ENCODE measurements around the gene FXYD7.

FXYD7 gene

DNA sequence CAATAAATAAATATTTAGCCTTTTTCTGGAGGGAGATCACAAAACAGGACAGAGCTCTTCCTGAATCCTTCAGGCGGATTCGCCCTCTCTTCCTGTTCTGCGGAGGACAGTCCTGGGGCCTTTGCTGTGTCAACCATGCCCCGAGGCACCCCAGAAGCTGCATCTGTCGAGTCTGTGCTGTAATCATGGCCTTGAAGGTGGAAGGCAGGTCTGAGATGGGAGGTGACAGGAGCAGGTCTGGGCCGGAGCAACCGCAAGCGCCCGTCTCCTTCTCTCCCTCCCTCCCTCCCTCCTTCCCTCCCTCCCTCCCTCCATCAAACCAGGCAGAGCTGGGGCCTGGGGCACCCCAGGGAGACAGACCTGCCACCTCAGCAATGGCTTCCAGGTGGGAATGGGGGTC lies 32.1 kb upstream of the FXYD7 start:
- DNase-seq (ENCODE audit: low spot score) = no peak

DNA sequence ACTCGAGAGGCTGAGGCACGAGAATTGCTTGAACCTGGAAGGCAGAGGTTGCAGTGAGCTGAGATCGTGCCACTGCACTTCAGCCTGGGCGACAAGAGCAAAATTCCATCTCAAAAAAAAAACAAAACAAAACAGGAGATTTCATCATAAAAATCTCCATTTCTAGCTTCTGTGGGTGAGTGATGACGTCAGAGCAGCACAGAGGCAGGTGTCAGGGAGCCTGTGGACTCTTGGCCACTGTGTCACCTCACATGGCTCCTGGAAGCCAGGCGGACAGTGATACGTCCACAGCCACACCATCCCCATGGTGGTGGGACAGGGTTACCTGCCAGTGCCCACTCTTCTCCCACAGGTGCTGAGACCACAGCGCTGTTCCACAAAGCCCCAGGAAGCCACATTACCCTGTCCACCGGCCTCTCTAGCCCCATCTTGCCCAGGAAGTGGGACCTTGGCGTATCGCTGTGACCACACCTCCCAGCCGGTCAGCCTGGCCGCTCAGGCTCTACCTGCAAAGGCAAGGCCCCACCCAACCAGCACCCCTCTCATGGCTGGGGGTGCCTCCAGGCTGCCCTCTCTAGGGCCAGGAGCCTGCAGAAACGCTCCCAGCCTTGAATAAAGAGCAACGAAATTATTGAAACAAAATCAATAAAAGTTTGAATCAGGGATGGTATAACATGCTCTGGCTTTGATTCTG lies 29.9 kb upstream of the FXYD7 start:
- no peak for DNase-seq (ENCODE audit: low spot score)

DNA sequence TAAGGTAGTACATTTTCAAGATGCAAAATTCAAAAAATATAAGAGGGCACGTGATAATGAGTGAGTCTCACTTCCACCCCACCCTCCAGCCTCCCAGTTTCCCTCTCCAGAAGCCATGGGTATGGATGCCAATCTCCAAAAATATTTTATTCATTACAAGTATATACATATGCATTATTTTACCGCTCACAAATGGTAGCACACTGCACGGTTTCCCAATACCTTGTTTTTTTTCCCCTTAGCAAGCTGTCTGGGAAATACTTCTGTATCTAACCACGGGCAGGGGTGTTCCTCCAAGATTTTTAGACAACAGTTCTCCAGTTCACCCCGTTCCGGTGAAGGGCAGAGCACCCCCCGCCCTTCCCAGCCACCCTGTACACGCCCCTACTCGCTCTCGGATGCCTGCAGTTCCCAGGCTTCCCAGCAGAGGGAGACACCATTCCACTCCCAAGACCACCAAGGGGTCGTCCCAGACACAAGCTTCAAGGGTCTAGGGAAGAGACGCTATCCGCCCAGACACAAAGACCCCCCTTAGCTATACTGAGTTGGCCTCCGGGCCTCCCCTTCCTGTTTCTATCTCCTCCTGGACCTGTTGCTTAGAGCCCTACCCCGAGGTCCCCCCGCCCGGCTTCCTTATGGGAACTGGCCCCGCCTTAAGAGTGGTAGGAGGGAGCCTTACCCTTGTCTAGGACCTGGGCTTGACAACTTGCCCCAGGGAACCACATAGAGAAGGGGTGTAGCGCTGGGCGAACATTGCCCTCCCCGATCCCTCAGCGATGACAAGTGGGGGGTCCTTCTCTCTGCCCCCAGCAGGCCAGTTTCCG lies 28.5 kb upstream of the FXYD7 start:
- peak; percentile 85 for DNase-seq (ENCODE audit: low spot score)

DNA sequence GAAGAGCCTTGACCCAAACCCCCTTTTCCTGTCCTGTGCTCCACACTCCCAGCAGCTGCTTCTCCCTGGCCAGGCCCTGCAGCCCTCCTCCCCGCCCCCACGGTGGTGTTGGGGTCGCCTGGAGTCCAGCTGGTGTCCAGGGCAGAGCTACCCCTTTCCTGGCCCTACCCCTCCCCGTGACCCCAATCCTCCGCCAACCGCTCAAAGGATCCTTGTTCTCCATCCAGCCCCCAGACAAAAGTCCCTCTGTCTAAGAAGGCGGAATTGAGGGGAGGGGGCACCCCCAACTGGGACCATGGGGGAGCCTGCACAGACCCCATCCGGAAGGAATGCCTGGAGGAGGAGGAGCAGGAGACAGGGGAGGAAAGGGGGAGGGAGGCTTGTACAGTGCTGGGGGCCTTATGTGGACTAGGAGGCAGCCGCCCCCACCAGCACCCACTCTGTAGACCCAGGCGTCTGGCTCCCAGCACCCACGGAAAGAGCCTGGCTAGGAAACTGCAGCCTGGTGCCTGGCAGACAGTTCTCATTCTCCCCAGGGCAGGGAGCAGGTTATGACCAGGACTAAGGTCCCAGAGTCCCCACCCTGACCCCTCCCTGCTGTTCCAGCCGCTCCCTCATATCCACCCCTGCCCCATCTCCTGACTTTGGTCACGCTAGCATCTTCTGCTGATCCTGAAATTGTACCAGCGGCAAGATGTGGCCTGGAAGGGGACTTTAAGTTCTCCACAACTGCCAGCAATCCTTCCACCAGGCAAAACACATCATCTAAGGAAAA lies 27.7 kb upstream of the FXYD7 start, which contains the start of gene FXYD3:
FXYD3 (plus strand) TSS at position 647 of the 775 bp plus-strand sequence. CDS start 3,554 bp downstream, outside the sequence.
- no peak for DNase-seq (ENCODE audit: low spot score)

DNA sequence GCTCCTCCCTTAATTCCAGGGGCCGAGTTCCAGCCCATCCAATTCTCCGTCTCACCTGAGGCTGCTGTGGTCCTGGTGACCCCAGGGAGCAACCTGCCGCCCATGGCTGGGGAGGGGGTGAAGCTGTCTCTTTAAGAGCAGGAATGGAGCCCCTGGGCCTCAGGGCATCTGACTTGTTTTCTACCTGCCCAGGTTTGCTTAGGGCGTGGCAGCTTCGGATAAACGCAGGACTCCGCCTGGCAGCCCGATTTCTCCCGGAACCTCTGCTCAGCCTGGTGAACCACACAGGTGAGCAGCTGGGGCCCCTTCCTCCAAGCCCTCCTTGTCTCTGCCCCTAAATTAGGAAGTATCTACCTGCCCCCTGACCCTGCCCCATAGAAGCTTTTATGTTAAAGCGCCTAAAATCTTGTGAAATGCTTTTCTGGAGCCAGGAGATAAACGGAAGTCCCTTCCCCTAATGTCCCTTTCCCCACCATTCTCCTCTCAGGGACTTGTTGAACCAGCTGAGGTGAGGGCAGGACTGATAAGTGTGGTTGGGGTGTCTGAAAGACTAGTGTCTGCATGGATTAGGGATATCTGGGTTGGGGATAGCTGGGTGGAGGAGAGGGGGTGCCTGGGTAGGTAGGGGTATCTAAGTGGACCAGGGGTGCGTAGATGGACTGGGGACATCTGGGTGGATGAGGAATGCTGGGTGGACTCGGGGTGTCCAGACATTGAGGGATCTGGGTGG lies 26.8 kb upstream of the FXYD7 start:
- DNase-seq (ENCODE audit: low spot score) = no peak

DNA sequence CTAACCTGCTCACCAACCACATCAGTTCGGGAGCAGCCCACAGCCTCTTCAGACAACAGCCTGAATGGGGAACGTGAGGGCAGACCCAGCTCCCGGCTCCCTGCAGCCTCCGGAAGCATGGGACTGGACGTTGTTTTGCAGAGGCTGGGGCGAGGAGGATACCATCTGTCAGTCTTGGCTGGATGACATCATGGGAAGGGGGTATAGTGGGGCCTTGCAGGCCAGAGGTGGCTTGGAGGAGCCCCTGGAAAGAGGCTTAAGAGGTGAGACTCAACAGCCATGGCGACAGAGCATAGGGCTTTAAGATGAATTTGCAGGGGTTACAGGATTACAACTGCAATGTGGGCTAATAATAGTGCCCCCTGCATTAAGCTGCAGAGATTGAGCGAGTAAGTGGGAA lies 25.9 kb upstream of the FXYD7 start:
- no peak for DNase-seq (ENCODE audit: low spot score)

DNA sequence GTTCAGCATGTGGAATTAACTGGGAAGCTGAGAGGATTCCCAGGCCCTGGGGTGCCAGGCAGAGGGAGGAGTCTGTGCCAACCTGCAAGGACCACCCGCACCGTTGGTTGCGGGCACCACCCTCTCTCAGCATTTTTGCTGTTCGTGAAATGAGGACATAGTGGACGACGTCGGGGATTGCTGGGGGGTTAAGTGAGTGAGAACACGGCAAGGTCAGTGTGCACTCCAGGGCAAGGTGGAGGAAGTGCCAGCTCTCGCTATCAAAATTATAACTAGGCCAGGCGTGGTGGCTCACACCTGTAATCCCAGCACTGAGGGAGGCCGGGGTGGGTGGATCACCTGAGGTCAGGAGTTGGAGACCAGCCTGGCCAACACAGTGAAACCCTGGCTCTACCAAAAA lies 25.3 kb upstream of the FXYD7 start:
- no peak for DNase-seq (ENCODE audit: low spot score)

DNA sequence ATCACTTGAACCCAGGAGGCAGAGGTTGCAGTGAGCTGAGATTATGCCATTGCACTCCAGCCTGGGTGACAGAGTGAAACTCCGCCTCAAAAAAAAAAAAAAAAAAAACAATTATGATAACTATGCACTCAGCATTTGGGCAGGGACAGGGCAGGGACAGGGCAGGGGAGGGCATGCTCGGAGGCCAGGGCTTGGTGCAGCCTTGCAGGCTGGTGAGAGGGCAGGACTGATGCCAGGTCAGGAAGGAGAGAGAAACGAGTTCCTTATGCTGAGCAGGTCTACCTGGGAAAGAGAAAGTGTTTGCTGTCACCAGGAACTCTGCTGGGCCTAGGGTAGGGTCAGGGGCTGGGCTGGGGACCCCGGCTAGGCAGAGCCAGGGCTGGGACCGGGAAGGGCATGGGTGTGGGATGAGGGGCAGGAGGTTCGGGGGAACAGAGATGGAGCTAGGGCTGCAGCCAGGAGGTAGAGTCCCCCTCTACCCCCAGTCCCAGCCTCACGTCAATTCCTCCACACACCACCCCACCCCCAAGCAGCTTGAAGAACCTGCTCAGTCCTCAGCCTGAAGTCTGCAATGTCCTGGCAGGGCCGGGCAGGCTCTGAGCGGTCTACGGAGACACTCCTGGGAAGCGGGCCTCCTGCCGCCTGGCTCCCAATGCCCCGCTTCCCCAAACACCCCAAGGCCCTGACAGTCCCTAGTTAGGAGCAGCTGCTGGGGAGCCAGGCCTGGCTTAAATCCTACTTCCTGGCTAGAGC lies 24.6 kb upstream of the FXYD7 start:
- no peak for DNase-seq (ENCODE audit: low spot score)

DNA sequence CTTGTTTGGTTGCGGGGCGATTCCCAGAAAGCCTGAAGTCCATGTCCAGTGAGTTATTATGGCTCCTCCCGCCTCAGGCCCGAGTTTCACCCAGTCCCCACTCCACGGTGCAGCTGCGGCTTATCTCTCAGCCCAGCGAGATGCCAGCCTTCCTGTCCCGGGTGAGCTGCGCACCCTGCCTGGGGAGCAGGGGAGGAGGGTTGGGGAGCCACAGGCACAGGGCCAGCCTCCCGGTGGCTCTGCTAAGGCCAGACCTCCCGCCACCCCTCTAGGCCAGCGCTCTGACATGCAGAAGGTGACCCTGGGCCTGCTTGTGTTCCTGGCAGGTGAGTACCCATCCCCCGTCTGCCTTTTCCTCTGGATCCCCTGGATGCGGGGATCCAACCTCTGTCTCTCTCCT lies 24.0 kb upstream of the FXYD7 start:
- DNase-seq (ENCODE audit: low spot score) = no peak

DNA sequence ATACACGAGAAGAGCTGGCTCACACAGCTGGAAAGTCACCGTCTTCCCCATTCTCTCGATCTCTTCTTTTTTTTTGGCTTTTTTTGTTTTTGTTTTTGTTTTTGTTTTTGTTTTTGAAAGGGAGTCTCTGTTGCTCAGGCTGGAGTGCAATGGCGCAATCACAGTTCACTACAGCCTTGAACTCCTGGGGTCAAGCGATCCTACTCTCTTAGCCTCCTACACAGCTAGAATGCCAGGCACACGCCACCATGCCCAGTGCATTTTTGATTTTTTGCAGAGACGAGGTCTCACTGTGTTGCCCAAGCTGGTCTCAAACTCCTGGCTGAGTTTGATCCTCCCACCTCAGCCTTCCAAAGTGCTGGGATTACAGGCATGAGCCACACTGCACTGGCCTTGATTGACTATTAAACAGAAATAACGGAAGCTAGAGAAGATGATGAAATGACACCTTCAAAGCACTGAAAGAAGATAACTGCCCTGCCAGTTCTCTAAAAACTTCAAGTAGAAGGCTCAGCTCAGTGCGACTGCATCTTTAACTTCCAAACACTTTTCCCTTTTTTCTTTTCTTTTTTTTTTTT lies 23.4 kb upstream of the FXYD7 start:
- DNase-seq (ENCODE audit: low spot score) = no peak

DNA sequence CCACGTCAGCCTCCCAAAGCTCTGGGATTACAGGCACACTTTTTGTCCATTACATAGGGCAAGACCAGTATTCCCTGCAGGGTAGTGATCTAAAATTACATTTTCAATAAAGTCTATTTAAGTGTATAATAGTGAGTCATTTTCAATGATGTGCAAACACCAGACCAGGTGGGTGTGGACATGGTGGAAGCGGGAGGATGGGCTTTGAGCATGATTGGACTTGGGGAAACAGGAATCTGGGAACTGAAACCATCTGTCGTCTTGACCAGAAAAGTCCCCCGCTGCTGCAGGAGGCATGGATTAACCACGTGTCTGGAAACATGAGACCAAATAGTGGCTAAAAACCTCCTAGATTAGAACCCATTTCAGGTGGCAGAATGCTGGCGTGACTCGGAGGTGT lies 22.6 kb upstream of the FXYD7 start:
- DNase-seq (ENCODE audit: low spot score) = no peak

DNA sequence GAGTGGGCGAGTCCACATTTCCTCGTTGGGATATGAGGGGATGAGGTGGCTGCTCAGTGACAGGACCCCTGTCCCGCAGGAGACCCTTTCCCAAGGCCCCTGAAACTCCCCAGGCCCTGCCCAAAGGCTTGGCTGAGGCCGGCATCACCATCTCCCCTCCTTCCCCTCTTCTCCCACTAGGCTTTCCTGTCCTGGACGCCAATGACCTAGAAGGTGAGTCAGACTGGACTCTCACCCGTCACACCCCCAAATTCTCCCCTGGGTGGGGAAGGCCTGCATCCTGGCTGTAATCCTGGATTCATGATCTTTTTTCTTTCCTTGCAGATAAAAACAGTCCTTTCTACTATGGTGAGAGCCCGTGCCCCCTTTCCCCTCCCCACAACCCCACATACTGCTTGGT lies 22.2 kb upstream of the FXYD7 start:
- no peak for DNase-seq (ENCODE audit: low spot score)

DNA sequence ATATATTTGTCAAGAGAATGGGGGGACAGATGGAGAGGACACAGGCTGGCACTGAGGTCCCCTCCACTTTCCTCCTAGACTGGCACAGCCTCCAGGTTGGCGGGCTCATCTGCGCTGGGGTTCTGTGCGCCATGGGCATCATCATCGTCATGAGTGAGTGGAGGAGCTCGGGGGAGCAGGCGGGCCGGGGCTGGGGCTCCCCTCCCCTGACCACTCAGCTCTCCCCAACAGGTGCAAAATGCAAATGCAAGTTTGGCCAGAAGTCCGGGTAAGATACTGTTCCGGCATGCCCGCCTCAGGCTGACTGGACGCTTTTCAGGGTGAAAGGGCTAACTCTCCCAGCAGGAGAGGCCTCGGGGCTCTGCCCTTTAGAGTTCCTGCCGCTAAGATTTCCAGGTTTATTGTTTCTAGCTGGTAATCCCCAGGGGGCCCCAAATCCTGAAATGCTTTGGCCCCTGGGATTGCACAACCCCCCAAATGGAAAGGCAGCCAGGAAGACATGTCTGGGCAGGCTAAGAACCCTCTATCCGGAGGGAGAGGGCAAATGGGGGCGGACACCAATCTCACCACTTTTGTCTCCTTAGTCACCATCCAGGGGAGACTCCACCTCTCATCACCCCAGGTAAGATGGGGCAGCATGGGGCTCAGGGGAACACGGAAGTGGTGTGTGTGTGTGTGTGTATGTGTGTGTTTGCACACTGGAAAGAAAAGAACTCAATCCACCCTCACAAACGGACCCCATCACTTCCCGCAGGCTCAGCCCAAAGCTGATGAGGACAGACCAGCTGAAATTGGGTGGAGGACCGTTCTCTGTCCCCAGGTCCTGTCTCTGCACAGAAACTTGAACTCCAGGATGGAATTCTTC lies 20.1 kb upstream of the FXYD7 start:
- no peak for DNase-seq (ENCODE audit: low spot score)

DNA sequence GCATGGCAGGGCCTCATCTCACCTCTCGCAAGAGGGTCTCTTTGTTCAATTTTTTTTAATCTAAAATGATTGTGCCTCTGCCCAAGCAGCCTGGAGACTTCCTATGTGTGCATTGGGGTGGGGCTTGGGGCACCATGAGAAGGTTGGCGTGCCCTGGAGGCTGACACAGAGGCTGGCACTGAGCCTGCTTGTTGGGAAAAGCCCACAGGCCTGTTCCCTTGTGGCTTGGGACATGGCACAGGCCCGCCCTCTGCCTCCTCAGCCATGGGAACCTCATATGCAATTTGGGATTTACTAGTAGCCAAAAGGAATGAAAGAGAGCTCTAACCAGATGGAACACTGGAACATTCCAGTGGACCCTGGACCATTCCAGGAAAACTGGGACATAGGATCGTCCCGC lies 19.5 kb upstream of the FXYD7 start:
- DNase-seq (ENCODE audit: low spot score) = no peak

DNA sequence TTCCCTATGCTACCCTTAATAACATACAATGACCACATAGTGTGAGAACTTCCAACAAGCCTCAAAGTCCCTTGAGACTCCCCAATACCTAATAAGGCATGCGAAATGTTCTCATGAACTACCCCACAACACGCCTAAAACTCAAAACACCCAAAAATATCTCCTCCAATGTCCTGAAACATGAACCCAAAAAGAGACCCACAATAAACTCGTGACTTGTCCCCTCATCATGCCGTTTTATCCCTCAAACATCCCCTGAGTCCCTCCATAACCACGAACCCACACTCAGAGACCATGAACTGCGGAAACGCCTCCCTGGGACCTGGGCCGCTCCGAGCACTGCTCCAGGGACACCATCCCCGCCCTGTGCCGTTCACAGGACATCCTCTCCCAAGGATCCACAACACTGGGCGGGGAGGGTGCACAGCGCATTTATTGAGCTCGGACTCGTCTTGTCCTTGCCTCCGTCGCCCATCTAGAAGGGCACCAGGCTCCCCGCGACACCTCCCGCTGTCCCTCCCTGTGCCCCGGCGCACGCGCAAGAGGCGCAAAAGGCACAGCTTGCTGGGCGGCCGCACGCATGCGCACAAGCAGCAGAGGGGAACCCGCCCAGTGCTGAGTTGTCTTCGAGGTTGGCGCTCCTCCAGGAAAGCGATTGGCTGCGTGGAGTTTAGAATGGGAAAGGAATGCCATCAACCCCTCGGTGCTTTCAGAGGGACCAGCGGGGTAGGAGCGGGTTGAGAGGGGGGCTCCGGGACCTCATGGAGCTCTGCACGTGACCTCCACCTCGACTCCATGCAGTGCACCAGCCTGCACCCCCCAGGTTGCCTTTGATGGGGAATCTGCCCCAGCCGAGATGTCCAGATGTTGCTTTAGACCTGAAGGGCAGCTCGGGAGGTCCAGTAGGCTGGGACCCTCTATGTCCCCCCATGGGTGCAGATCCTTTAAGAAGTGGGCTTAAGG lies 18.7 kb upstream of the FXYD7 start:
- no peak for DNase-seq (ENCODE audit: low spot score)

DNA sequence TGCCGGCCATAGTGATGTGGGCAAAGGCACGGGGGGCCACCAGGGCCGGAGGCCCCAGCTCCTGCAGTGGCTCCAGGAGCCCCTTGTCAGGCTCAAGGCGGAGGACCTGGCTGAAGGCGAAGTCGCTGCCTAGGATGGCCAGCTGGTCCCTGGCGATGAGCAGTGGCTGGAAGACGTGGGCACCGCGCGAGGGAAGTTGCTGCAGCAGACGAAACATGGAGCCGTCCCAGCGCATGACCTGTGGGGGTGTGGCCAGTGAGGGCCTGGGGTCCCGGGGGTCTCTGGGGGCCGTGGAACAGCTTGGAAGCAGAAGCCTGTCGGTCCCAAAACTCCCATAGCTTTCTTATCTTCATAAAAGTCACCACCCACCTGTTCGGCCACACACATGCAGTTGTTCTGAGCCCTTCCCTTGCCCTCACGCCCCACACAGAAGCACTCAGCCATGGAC lies 17.8 kb upstream of the FXYD7 start:
- DNase-seq (ENCODE audit: low spot score) = no peak

DNA sequence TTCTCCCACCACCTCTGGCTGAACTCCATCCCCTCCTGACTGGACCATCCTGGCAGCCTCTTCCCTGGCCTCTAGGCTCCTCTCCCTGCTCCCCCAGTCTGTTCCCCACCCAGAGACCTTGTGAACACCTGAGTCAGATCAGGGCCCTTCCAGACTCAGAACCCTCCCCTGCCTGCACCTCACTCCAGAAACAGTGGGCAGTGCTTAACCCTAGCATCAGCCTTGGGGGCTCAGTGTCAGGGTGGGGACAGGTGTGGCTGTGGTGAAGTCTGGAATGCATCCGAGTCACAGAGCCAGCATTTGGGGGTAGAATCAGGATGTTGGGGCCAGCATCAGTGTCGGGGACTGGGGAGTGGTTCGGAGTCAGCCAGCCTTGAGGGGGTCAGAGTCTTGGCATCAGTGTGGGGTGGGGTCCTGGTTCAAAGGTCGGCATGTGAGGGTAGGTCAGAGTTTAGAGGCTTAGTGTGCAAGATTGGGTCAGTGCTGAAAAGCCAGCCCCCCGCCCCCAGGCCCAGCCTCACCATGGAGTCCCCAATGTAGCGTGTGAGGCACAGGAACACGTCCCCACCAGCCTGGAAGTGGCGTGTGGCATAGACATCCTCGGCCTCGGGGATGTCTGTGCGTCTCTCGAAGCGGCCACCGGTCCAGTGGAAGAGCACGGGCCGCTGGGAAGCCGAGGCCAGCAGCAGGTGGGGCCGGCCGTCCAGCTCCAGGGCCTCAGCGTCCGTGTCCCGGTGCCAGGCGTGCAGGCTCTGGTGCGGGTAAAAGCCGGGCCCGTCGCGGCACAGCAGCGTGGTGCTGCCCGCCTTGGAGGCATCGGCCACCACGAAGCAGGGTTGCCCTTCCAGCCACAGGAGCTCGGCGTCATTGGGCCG lies 17.1 kb upstream of the FXYD7 start:
- DNase-seq (ENCODE audit: low spot score) = no peak

DNA sequence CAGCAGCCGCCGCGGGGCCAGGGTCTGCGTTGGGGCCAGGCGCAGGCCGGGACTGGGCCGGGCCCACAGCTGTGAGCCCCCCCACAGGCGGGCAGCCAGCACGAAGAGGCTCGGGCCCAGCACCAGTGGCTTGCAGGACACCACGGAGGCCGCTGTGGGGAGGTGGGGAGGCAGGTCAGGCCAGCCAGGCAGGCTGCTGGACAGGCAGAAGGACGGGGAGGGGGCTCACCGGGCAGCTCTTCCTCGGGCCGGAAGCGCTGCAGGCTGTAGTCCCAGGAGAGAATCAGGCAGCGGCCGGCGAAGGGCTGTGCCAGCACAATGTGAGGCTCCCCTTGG lies 16.5 kb upstream of the FXYD7 start:
- no peak for DNase-seq (ENCODE audit: low spot score)
